ENCODE results near the gene SP140L. TPM values are rescaled to one million over a fixed set of nuclear protein-coding genes. Genes with fewer than 3 reads are reported as not detected.
A peak's percentile ranks its signal among the peaks of the same experiment; 100 is the strongest.

SP140L gene
- total and polyA plus RNA-seq, 2 donors (not counting 1 experiment from before 2014, with no cell fraction given): 94.6 to 154 TPM

GRCh38 chr2:230360028-230360427, 33.0 kb downstream of the SP140L start:
- H3K9ac ChIP-seq (ENCODE audit: low read length): no peak overlapping the region
- CTCF ChIA-PET: no interaction called here
- H3K9me3 Mint-ChIP-seq (ENCODE audit: insufficient read depth): peaks cover 2% of the 10 kb centered on the region
- no peak overlapping the region for H3K4me2 ChIP-seq (replicated peaks; ENCODE audit: low read depth, low read length, poor library complexity, severe bottlenecking)
- peaks cover 35% of the 10 kb centered on the region in 2 donors for H3K4me1 ChIP-seq (ENCODE audit: control insufficient read depth in 2 of 2, insufficient read depth in 2 of 2, low read length in 2 of 2)
- WGBS (ENCODE audit: insufficient coverage): no CpG with 5 or more reads among the region's 1 CpG
- H3K9me3 ChIP-seq (ENCODE audit: control extremely low read depth in 1 of 3, control insufficient read depth in 2 of 3, insufficient read depth in 1 of 3, low read length in 2 of 3): peaks cover 0 to 4% (median 0%) of the 10 kb centered on the region in 3 donors
- intact Hi-C loops (cut with micrococcal nuclease): no loop called here
- H3K27me3 Mint-ChIP-seq: no peaks in the 10 kb centered on the region
- no peak overlapping the region for H3K27ac ChIP-seq (ENCODE audit: low read length in 2 of 2)
- H3K4me3 Mint-ChIP-seq: no peak overlapping the region
- peaks cover 5% of the 10 kb centered on the region for H4K20me1 ChIP-seq (ENCODE audit: control insufficient read depth, insufficient read depth, low read length, poor library complexity, severe bottlenecking)
- no peak overlapping the region for H3K4me3 ChIP-seq (ENCODE audit: control extremely low read depth in 1 of 5, extremely low read depth in 1 of 5, insufficient read depth in 1 of 5, low read depth in 2 of 5, low read length in 4 of 5)
- H3K36me3 ChIP-seq (replicated peaks in 1 of 2; ENCODE audit: control extremely low read depth in 1 of 2, control insufficient read depth in 1 of 2, extremely low read depth in 1 of 2, insufficient read depth in 2 of 2, low read length in 1 of 2): peaks cover 18 to 69% of the 10 kb centered on the region in 2 experiments
- H3K27ac Mint-ChIP-seq: no peak overlapping the region
- DNase-seq (no peak), ATAC-seq (ENCODE audit: low read depth) (no peak)
- TF ChIP-seq CTCF (IDR thresholded peaks at IDR 0.05) (no peak), EZH2 (IDR thresholded peaks at IDR 0.05; ENCODE audit: borderline replicate concordance, insufficient read depth, low read depth, low read length, poor library complexity, severe bottlenecking) (no peak)
- peaks cover 35% of the 10 kb centered on the region for H3K79me2 ChIP-seq (ENCODE audit: control insufficient read depth, insufficient read depth, low read length)
- peaks cover 44% of the 10 kb centered on the region for H3K4me1 Mint-ChIP-seq
- no peaks in the 10 kb centered on the region for H3K27me3 ChIP-seq (replicated peaks in 1 of 4; ENCODE audit: control extremely low read depth in 1 of 4, control insufficient read depth in 3 of 4, insufficient read depth in 4 of 4, low read length in 3 of 4)
- POLR2A ChIA-PET: no interaction called here
- no peak overlapping the region for H2AFZ ChIP-seq (ENCODE audit: insufficient read depth, low read depth, low read length, poor library complexity, severe bottlenecking)

GRCh38 chr2:230362030-230362691, 35.2 kb downstream of the SP140L start:
- H3K9me3 Mint-ChIP-seq (ENCODE audit: insufficient read depth): peaks cover 2% of the 10 kb centered on the region
- peaks cover 48% of the 10 kb centered on the region for H3K4me1 Mint-ChIP-seq
- DNase-seq (peak; percentile 36), ATAC-seq (ENCODE audit: low read depth) (peak; percentile 51)
- peaks cover 19 to 73% of the 10 kb centered on the region in 2 experiments for H3K36me3 ChIP-seq (replicated peaks in 1 of 2; ENCODE audit: control extremely low read depth in 1 of 2, control insufficient read depth in 1 of 2, extremely low read depth in 1 of 2, insufficient read depth in 2 of 2, low read length in 1 of 2)
- peak overlapping the region; percentile 56 for H3K4me2 ChIP-seq (replicated peaks; ENCODE audit: low read depth, low read length, poor library complexity, severe bottlenecking)
- intact Hi-C loops (cut with micrococcal nuclease): no loop called here
- no peaks in the 10 kb centered on the region for H3K27me3 ChIP-seq (replicated peaks in 1 of 4; ENCODE audit: control extremely low read depth in 1 of 4, control insufficient read depth in 3 of 4, insufficient read depth in 4 of 4, low read length in 3 of 4)
- H2AFZ ChIP-seq (ENCODE audit: insufficient read depth, low read depth, low read length, poor library complexity, severe bottlenecking): no peak overlapping the region
- H3K27me3 Mint-ChIP-seq: no peaks in the 10 kb centered on the region
- ChIA-PET CTCF (interaction anchor here (0.7 to 1.3 kb wide), 2 partner anchors 35 to 159 kb away, joined by 3 to 4 read pairs; no protein-coding TSS in a partner anchor), POLR2A (no interaction called here)
- peak overlapping the region; percentile 60 for H3K4me3 Mint-ChIP-seq
- WGBS (ENCODE audit: insufficient coverage): no CpG with 5 or more reads among the region's 1 CpG
- TF ChIP-seq EZH2 (IDR thresholded peaks at IDR 0.05; ENCODE audit: borderline replicate concordance, insufficient read depth, low read depth, low read length, poor library complexity, severe bottlenecking): no peak
- TF ChIP-seq CTCF (IDR thresholded peaks at IDR 0.05): no peak
- H3K4me3 ChIP-seq (ENCODE audit: control extremely low read depth in 1 of 5, extremely low read depth in 1 of 5, insufficient read depth in 1 of 5, low read depth in 2 of 5, low read length in 4 of 5): peak overlapping the region in 1 of 5 experiments; percentile 25
- peaks cover 0 to 4% (median 0%) of the 10 kb centered on the region in 3 donors for H3K9me3 ChIP-seq (ENCODE audit: control extremely low read depth in 1 of 3, control insufficient read depth in 2 of 3, insufficient read depth in 1 of 3, low read length in 2 of 3)
- H3K27ac ChIP-seq (ENCODE audit: low read length in 2 of 2): peak overlapping the region; percentile 57 to 81
- peak overlapping the region; percentile 77 for H3K27ac Mint-ChIP-seq
- no peaks in the 10 kb centered on the region for H4K20me1 ChIP-seq (ENCODE audit: control insufficient read depth, insufficient read depth, low read length, poor library complexity, severe bottlenecking)
- peaks cover 35% of the 10 kb centered on the region in 2 donors for H3K4me1 ChIP-seq (ENCODE audit: control insufficient read depth in 2 of 2, insufficient read depth in 2 of 2, low read length in 2 of 2)
- peaks cover 44% of the 10 kb centered on the region for H3K79me2 ChIP-seq (ENCODE audit: control insufficient read depth, insufficient read depth, low read length)
- peak overlapping the region; percentile 12 for H3K9ac ChIP-seq (ENCODE audit: low read length)

Measured in B cell (primary cell).